RWPE2 (cell line): ENCODE measurements around the gene FAM118A.

Source experiments
- ATAC-seq: fragments of 200-7000 bp; cut with Tn5 transposase; 3 replicates; pipeline ENCODE4 v1.9.1; 2021; ENCODE audit warnings: low read depth
- DNase-seq: peaks from one replicate; pipeline ENCODE4 v3.0.0-alpha.2; 2020; ENCODE audit warnings: low spot score
- H3K27ac ChIP-seq: fragments of 450-650 bp; 2 replicates; pipeline ENCODE4 v1.5.1; 2017; ENCODE audit warnings: mild to moderate bottlenecking; ENCODE audit not compliant: poor library complexity, severe bottlenecking
- H3K27me3 ChIP-seq: fragments of 250-450 bp; sonication (Bioruptor Pico); 2 replicates; pipeline ENCODE4 v1.5.1; 2021; ENCODE audit warnings: mild to moderate bottlenecking, moderate library complexity; ENCODE audit not compliant: insufficient read depth, poor library complexity, severe bottlenecking
- H3K36me3 ChIP-seq: fragments of 250-450 bp; sonication (Bioruptor Pico); 2 replicates; pipeline ENCODE4 v1.5.1; 2020; ENCODE audit warnings: low read depth, mild to moderate bottlenecking, moderate library complexity
- H3K4me1 ChIP-seq: fragments of 250-450 bp; sonication (Bioruptor Pico); 2 replicates; pipeline ENCODE4 v1.5.1; 2021; ENCODE audit warnings: mild to moderate bottlenecking, moderate library complexity; ENCODE audit not compliant: insufficient read depth, poor library complexity, severe bottlenecking
- H3K4me3 ChIP-seq: fragments of 250-450 bp; sonication (Bioruptor Pico); 2 replicates; pipeline ENCODE4 v1.5.1; 2021; ENCODE audit warnings: mild to moderate bottlenecking, moderate library complexity; ENCODE audit not compliant: severe bottlenecking
- H3K9me3 ChIP-seq: fragments of 250-450 bp; sonication (Bioruptor Pico); 2 replicates; pipeline ENCODE4 v1.5.1; 2021; ENCODE audit warnings: mild to moderate bottlenecking, moderate library complexity; ENCODE audit not compliant: severe bottlenecking
- TF ChIP-seq, protein P1 (sequence below): fragments of 450-650 bp; IDR thresholded peaks from one replicate; pipeline ENCODE4 v1.5.1; 2017; ENCODE audit warnings: mild to moderate bottlenecking, moderate library complexity; ENCODE audit not compliant: poor library complexity, severe bottlenecking

Gene FAM118A

DNA sequence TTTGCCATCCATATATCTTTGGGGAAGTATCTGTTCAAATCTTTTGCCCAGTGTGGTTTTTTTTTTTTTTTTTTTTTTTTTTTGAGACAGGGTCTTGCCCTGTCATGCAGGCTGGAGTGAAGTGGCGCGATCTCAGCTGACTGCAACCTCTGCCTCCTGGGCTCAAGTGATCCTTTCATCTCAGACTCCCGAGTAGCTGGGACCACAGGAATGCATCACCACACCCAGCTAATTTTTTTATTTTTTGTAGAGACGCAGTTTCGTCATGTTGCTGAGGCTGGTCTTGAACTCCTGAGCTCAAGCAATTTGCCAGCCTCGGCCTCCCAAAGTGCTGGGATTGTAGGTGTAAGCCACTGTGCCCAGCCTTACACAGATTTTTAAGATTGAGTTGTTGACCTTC is 4.8 kb upstream of the FAM118A start:
- H3K36me3 ChIP-seq: no peaks in the 10 kb centered on the region
- no peaks in the 10 kb centered on the region for H3K9me3 ChIP-seq
- H3K4me1 ChIP-seq: peaks cover 11% of the 10 kb centered on the region
- H3K4me3 ChIP-seq: no peak overlapping the region
- no peaks in the 10 kb centered on the region for H3K27me3 ChIP-seq
- TF ChIP-seq, protein P1, sequence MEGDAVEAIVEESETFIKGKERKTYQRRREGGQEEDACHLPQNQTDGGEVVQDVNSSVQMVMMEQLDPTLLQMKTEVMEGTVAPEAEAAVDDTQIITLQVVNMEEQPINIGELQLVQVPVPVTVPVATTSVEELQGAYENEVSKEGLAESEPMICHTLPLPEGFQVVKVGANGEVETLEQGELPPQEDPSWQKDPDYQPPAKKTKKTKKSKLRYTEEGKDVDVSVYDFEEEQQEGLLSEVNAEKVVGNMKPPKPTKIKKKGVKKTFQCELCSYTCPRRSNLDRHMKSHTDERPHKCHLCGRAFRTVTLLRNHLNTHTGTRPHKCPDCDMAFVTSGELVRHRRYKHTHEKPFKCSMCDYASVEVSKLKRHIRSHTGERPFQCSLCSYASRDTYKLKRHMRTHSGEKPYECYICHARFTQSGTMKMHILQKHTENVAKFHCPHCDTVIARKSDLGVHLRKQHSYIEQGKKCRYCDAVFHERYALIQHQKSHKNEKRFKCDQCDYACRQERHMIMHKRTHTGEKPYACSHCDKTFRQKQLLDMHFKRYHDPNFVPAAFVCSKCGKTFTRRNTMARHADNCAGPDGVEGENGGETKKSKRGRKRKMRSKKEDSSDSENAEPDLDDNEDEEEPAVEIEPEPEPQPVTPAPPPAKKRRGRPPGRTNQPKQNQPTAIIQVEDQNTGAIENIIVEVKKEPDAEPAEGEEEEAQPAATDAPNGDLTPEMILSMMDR: no peak
- H3K27ac ChIP-seq: no peak overlapping the region
- DNase-seq: no peak
- no peak for ATAC-seq

DNA sequence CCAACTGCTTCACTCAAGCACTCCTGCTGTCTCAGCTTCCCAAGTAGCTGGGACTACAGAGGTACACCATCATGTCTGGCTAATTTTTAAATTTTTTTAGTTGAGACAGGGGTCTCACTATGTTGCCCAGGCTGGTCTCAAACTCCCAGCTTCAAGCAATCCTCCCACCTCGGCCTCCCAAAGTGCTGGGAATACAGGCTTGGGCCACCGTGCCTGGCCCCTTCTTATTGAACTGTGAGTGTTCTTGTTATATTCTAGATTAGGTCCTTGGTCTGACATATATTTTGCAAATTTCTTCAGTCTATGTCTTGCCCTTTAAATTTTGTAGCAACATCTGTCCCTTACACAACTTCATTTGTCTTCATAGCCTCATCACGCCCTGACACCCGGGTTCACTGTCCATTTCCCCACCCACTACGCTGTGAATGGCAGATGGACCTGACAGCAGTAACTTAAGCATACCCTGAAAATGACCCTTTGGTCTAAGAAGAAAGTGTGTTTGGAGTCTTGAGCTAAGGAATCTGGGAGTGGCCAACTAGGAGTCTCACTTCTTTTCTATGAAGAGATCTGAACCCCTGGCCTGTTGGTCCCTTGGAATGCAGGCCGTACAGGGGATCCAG is 4.2 kb upstream of the FAM118A start:
- TF ChIP-seq, protein P1: no peak
- ATAC-seq (no peak), DNase-seq (no peak)
- H3K4me3 ChIP-seq: no peak overlapping the region
- H3K9me3 ChIP-seq: no peaks in the 10 kb centered on the region
- H3K4me1 ChIP-seq: peaks cover 11% of the 10 kb centered on the region
- H3K27ac ChIP-seq: no peak overlapping the region
- no peaks in the 10 kb centered on the region for H3K36me3 ChIP-seq
- no peaks in the 10 kb centered on the region for H3K27me3 ChIP-seq

DNA sequence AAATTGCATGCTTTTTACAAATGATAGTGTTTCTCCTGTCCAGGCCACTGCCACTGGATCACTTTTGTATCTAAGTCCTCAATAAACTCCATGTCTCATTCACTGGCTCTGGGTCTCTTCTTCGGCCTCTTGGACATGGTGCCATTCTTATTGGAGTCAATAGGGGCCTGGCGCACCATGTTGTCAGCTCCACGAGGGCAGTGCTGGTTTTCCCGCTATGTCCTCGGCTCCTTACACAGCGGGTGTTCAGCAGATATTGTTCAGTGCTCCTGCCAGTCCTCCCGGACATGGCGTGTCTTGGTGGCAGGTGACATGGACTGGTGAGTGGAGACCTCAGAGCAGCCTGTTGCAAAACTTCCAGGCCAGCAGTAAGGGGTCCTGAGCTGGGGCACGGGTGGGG is 3.6 kb upstream of the FAM118A start:
- Histone ChIP-seq H3K4me1 (peaks cover 11% of the 10 kb centered on the region), H3K36me3 (no peaks in the 10 kb centered on the region), H3K27ac (no peak overlapping the region), H3K9me3 (no peaks in the 10 kb centered on the region), H3K4me3 (no peak overlapping the region), H3K27me3 (no peaks in the 10 kb centered on the region)
- no peak for DNase-seq
- TF ChIP-seq, protein P1: no peak
- ATAC-seq: no peak

DNA sequence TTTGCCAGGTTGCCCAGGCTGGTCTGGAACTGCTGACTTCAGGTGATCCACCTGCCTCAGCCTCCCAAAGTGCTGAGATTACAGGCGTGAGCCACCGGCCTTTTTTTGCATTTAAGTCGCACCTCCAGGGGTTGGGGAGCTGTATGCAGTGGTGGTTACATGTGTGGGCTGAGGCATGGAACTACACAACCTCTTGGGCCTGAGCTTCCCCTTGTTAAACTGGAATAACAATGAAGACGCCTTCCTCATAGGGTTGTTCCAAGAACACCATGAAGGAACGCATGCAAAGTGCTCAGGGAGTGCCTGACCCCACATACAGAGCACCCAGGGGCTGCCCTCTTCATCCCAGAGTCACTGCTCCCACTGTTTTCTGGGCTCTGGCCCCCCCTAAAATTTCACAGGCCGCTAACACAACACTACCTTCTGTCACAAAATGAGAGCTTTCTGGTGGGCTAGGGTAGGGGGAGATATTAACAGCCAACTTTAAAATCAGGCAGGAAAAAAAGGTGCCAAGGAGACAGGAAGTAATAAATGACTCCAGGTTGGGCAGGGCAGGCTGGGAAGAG is 1.3 kb upstream of the FAM118A start:
- DNase-seq: no peak
- H3K9me3 ChIP-seq: no peaks in the 10 kb centered on the region
- no peaks in the 10 kb centered on the region for H3K36me3 ChIP-seq
- TF ChIP-seq, protein P1: no peak
- H3K27me3 ChIP-seq: no peaks in the 10 kb centered on the region
- H3K4me3 ChIP-seq: no peak overlapping the region
- peaks cover 7% of the 10 kb centered on the region for H3K4me1 ChIP-seq
- no peak for ATAC-seq
- peak overlapping the region; percentile 48 for H3K27ac ChIP-seq

DNA sequence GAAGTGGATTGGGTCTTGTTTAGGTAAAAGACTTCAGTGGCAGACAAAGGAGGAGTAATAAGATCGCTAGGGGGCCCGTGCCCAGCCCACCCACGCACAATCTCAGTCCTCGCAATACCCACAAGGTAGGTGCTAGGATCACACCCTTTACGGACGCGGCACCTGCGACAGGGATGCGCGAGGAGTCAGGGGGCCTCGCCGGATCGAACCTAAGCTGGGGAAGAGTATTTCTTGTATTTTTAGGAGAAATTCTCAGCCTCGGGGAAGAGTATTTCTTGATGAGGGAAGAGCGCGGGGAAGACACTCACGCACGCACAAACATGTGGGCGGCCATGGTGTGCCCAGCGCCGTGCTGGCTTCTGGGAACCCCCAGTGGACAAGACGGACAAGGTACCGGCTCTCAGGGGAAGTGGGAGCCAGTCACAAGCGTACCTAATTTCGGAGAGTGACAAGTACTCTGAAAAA is 745 bp upstream of the FAM118A start:
- Histone ChIP-seq H3K9me3 (no peaks in the 10 kb centered on the region), H3K27ac (peak overlapping the region; percentile 48), H3K4me3 (peak overlapping the region; percentile 69), H3K36me3 (0 out of 2 replicates have a peak, but pooled peaks cover 3% of the 10 kb centered on the region), H3K4me1 (peaks cover 7% of the 10 kb centered on the region), H3K27me3 (no peaks in the 10 kb centered on the region)
- TF ChIP-seq, protein P1: no peak
- DNase-seq: no peak
- ATAC-seq: no peak
